ENCODE data around the gene DUS1L. TPM values are rescaled to one million over a fixed set of nuclear protein-coding genes. Genes with fewer than 3 reads are reported as not detected.

The DUS1L gene
- polyA plus RNA-seq, 2 of the 4 experiments (the other 2 are of a cell fraction): 48.1 to 83.6 TPM

GRCh38 chr17:82058230-82058854 is 7.3 kb downstream of the DUS1L start:
- DNase-seq (ENCODE audit: low read depth in 1 of 2, low spot score in 1 of 2): no peak
- Histone ChIP-seq H3K4me2 (no peak overlapping the region), H3K4me3 (no peak overlapping the region), H3K9me3 (no peaks in the 10 kb centered on the region), H3K27ac (no peak overlapping the region), H3K4me1 (peaks cover 2% of the 10 kb centered on the region; the same call in 2 of the 3 replicates)
- 82% methylated on average over 17 of the region's 17 CpGs for WGBS (ENCODE audit: missing lambda C conversion rate)
- ATAC-seq: peak; percentile 4 to 8; a peak in 2 of 6 replicates
- CTCF ChIA-PET: interaction anchor here (0.9 to 21.7 kb wide), 3 partner anchors 10 to 28 kb away, joined by 3 to 191 read pairs (median 4); partner anchors contain the start of genes DCXR and RAC3
- TF ChIP-seq CHD2 (IDR thresholded peaks at IDR 0.05; ENCODE audit: low read length, partially characterized antibody) (no peak), ZNF302 (CRISPR knock-in tag; IDR thresholded peaks at IDR 0.05) (no peak), PBX3 (IDR thresholded peaks at IDR 0.05) (peak; percentile 22; the same call in 1 of the 2 replicates), RNF2 (IDR thresholded peaks at IDR 0.05; ENCODE audit: borderline replicate concordance, low read depth) (no peak), MAFK (IDR thresholded peaks at IDR 0.05; ENCODE audit: partially characterized antibody) (no peak), KDM1A (IDR thresholded peaks at IDR 0.05; ENCODE audit: low read depth) (no peak)
- POLR2A ChIA-PET: interaction anchor here (2.8 kb wide), 1 partner anchor 21 kb away, joined by 10 read pairs; the partner anchor contains the start of gene DCXR
- FAIRE-seq: no peak

GRCh38 chr17:82056729-82057621 is 8.6 kb downstream of the DUS1L start:
- H3K4me3 ChIP-seq: no peak overlapping the region
- CTCF ChIA-PET: interaction anchor here (0.8 to 21.7 kb wide), 6 partner anchors 9 to 97 kb away, joined by 3 to 191 read pairs (median 14); partner anchors contain the start of genes DCXR, DUS1L and RAC3
- FAIRE-seq (no peak), ATAC-seq (no peak; a peak in 1 of 6 replicates), DNase-seq (ENCODE audit: low read depth in 1 of 2, low spot score in 1 of 2) (no peak)
- no peaks in the 10 kb centered on the region for H3K9me3 ChIP-seq
- H3K27ac ChIP-seq: no peak overlapping the region
- TF ChIP-seq CHD2 (IDR thresholded peaks at IDR 0.05; ENCODE audit: low read length, partially characterized antibody): no peak
- TF ChIP-seq ELK1 (IDR thresholded peaks at IDR 0.05; ENCODE audit: low read depth, low read length): no peak
- TF ChIP-seq JUNB (IDR thresholded peaks at IDR 0.05): no peak
- TF ChIP-seq REST (IDR thresholded peaks at IDR 0.05): no peak
- TF ChIP-seq KDM1A (IDR thresholded peaks at IDR 0.05; ENCODE audit: low read depth): no peak
- TF ChIP-seq FOSB (CRISPR knock-in tag; IDR thresholded peaks at IDR 0.05): no peak
- peak; percentile 45 for TF ChIP-seq MAFK (IDR thresholded peaks at IDR 0.05; ENCODE audit: partially characterized antibody)
- no peak for TF ChIP-seq ZFP36 (IDR thresholded peaks at IDR 0.05; ENCODE audit: borderline replicate concordance, partially characterized antibody)
- TF ChIP-seq RCOR1 (IDR thresholded peaks at IDR 0.05; ENCODE audit: low read depth, low read length): no peak
- TF ChIP-seq CEBPB (IDR thresholded peaks at IDR 0.05): no peak
- 0 out of 2 replicates have a peak, but pooled peaks have one; percentile 1 for TF ChIP-seq MAX (IDR thresholded peaks at IDR 0.05)
- peak in 1 of 2 experiments; percentile 18; a peak in 1 of 5 replicates for TF ChIP-seq JUN (IDR thresholded peaks at IDR 0.05)
- TF ChIP-seq RNF2 (IDR thresholded peaks at IDR 0.05; ENCODE audit: borderline replicate concordance, low read depth): no peak
- H3K4me1 ChIP-seq: peaks cover 9% of the 10 kb centered on the region; the same call in 2 of the 3 replicates
- POLR2A ChIA-PET: no interaction called here
- WGBS (ENCODE audit: missing lambda C conversion rate): 90% methylated on average over 28 of the region's 29 CpGs
- H3K4me2 ChIP-seq: no peak overlapping the region
